Activated naive CD4-positive, alpha-beta T cell treated with anti-CD3 and anti-CD28 coated beads, Interleukin-2, amount 10 ng/mL, durations not matched to agents 7 days and 5 days (primary cell): ENCODE results near the gene TMEM145.

ENCODE experiments used
- CTCF ChIA-PET: fragments of 350-600 bp; sonication (Branson Sonifier 250); formaldehyde crosslinking; loops from one replicate; lab custom pipeline; 2021; ENCODE audit warnings: antibody characterized with exemption; lab: Charles Lee
- DNase-seq: peaks from one replicate; pipeline ENCODE4 v3.0.0-alpha.2; 2020
- H3K27ac Mint-ChIP-seq: one replicate; pipeline ENCODE4 v1.8.0; 2021; ENCODE audit warnings: mild to moderate bottlenecking, moderate library complexity, mixed read lengths
- H3K27me3 Mint-ChIP-seq: one replicate; pipeline ENCODE4 v1.8.0; 2021; ENCODE audit warnings: mild to moderate bottlenecking, mixed read lengths
- H3K36me3 Mint-ChIP-seq: one replicate; pipeline ENCODE4 v1.8.0; 2021; ENCODE audit warnings: mixed read lengths
- H3K4me1 Mint-ChIP-seq: one replicate; pipeline ENCODE4 v1.8.0; 2021; ENCODE audit warnings: mixed read lengths
- H3K4me3 Mint-ChIP-seq: one replicate; pipeline ENCODE4 v1.8.0; 2021; ENCODE audit warnings: mild to moderate bottlenecking, moderate library complexity, mixed read lengths
- H3K9me3 Mint-ChIP-seq: one replicate; pipeline ENCODE4 v1.8.0; 2021; ENCODE audit warnings: mixed read lengths

Gene TMEM145

GRCh38 chr19:42289556-42290041 is 23.5 kb upstream of the TMEM145 start:
- Mint-ChIP-seq H3K4me3 (no peak overlapping the region), H3K27me3 (no peaks in the 10 kb centered on the region), H3K36me3 (peaks cover 44% of the 10 kb centered on the region), H3K9me3 (no peaks in the 10 kb centered on the region), H3K4me1 (peaks cover 33% of the 10 kb centered on the region), H3K27ac (no peak overlapping the region)
- CTCF ChIA-PET = interaction anchor here (1.8 kb wide), 1 partner anchor 9 kb away, joined by 7 read pairs; no protein-coding TSS in a partner anchor
- DNase-seq = no peak

GRCh38 chr19:42290136-42290522 is 23.0 kb upstream of the TMEM145 start:
- no peak for DNase-seq
- H3K4me1 Mint-ChIP-seq = peaks cover 27% of the 10 kb centered on the region
- no peak overlapping the region for H3K27ac Mint-ChIP-seq
- CTCF ChIA-PET = interaction anchor here (1.8 kb wide), 1 partner anchor 8 kb away, joined by 7 read pairs; no protein-coding TSS in a partner anchor
- no peaks in the 10 kb centered on the region for H3K9me3 Mint-ChIP-seq
- no peaks in the 10 kb centered on the region for H3K27me3 Mint-ChIP-seq
- H3K36me3 Mint-ChIP-seq = peaks cover 45% of the 10 kb centered on the region
- H3K4me3 Mint-ChIP-seq = no peak overlapping the region

- Mint-ChIP-seq H3K4me3 (no peak overlapping the region), H3K36me3 (peaks cover 45% of the 10 kb centered on the region), H3K27ac (no peak overlapping the region), H3K4me1 (peaks cover 22% of the 10 kb centered on the region), H3K27me3 (no peaks in the 10 kb centered on the region), H3K9me3 (no peaks in the 10 kb centered on the region)
- peak; percentile 69 for DNase-seq
- CTCF ChIA-PET = no interaction called here
These were observed 22.3 kb upstream of the TMEM145 start for GRCh38 chr19:42290523-42291434.

GRCh38 chr19:42291435-42291810 is 21.7 kb upstream of the TMEM145 start:
- Mint-ChIP-seq H3K4me1 (peaks cover 17% of the 10 kb centered on the region), H3K27ac (no peak overlapping the region), H3K4me3 (no peak overlapping the region), H3K9me3 (no peaks in the 10 kb centered on the region), H3K27me3 (no peaks in the 10 kb centered on the region), H3K36me3 (peaks cover 42% of the 10 kb centered on the region)
- DNase-seq = no peak
- CTCF ChIA-PET = no interaction called here

GRCh38 chr19:42292042-42292960 is 20.8 kb upstream of the TMEM145 start:
- Mint-ChIP-seq H3K4me1 (peaks cover 15% of the 10 kb centered on the region), H3K36me3 (peaks cover 40% of the 10 kb centered on the region), H3K9me3 (no peaks in the 10 kb centered on the region), H3K4me3 (no peak overlapping the region), H3K27ac (no peak overlapping the region), H3K27me3 (no peaks in the 10 kb centered on the region)
- no peak for DNase-seq
- CTCF ChIA-PET = interaction anchor here (1.9 kb wide), 1 partner anchor 160 kb away, joined by 4 read pairs; the partner anchor contains the start of gene POU2F2

GRCh38 chr19:42292963-42293362 is 20.1 kb upstream of the TMEM145 start:
- Mint-ChIP-seq H3K36me3 (peaks cover 37% of the 10 kb centered on the region), H3K27ac (no peak overlapping the region), H3K9me3 (no peaks in the 10 kb centered on the region), H3K4me1 (peaks cover 14% of the 10 kb centered on the region), H3K4me3 (no peak overlapping the region), H3K27me3 (no peaks in the 10 kb centered on the region)
- no peak for DNase-seq
- CTCF ChIA-PET = interaction anchor here (0.9 to 1.9 kb wide), 2 partner anchors 159 to 160 kb away, joined by 3 to 4 read pairs; partner anchors contain the start of gene POU2F2

GRCh38 chr19:42293540-42293939 is 19.6 kb upstream of the TMEM145 start:
- DNase-seq = no peak
- CTCF ChIA-PET = interaction anchor here (0.9 to 1.9 kb wide), 2 partner anchors 159 to 161 kb away, joined by 3 to 4 read pairs; partner anchors contain the start of gene POU2F2
- Mint-ChIP-seq H3K4me1 (peaks cover 14% of the 10 kb centered on the region), H3K36me3 (peaks cover 34% of the 10 kb centered on the region), H3K4me3 (no peak overlapping the region), H3K27me3 (no peaks in the 10 kb centered on the region), H3K27ac (peak overlapping the region; percentile 45), H3K9me3 (no peaks in the 10 kb centered on the region)

- Mint-ChIP-seq H3K27ac (no peak overlapping the region), H3K27me3 (no peaks in the 10 kb centered on the region), H3K9me3 (no peaks in the 10 kb centered on the region), H3K4me1 (peaks cover 14% of the 10 kb centered on the region), H3K4me3 (no peak overlapping the region), H3K36me3 (peaks cover 34% of the 10 kb centered on the region)
- CTCF ChIA-PET = interaction anchor here (0.9 to 2.2 kb wide), 4 partner anchors 14 to 161 kb away, joined by 3 to 12 read pairs (median 4); partner anchors contain the start of gene POU2F2
- DNase-seq = no peak
These were observed 19.2 kb upstream of the TMEM145 start for GRCh38 chr19:42293948-42294347.

- CTCF ChIA-PET = interaction anchor here (0.8 to 2.2 kb wide), 7 partner anchors 10 to 162 kb away, joined by 3 to 12 read pairs (median 5); partner anchors contain the start of gene POU2F2
- Mint-ChIP-seq H3K36me3 (peaks cover 32% of the 10 kb centered on the region), H3K9me3 (no peaks in the 10 kb centered on the region), H3K4me1 (peaks cover 14% of the 10 kb centered on the region), H3K27me3 (no peaks in the 10 kb centered on the region), H3K4me3 (no peak overlapping the region), H3K27ac (no peak overlapping the region)
- DNase-seq = no peak
These were observed 18.5 kb upstream of the TMEM145 start for GRCh38 chr19:42294471-42295137.

GRCh38 chr19:42295342-42295741 is 17.8 kb upstream of the TMEM145 start:
- Mint-ChIP-seq H3K9me3 (no peaks in the 10 kb centered on the region), H3K4me1 (peaks cover 14% of the 10 kb centered on the region), H3K4me3 (no peak overlapping the region), H3K36me3 (peaks cover 33% of the 10 kb centered on the region), H3K27me3 (no peaks in the 10 kb centered on the region), H3K27ac (no peak overlapping the region)
- CTCF ChIA-PET = interaction anchor here (0.8 to 2.2 kb wide), 7 partner anchors 10 to 183 kb away, joined by 3 to 12 read pairs (median 5); partner anchors contain the start of gene POU2F2
- no peak for DNase-seq

- H3K4me1 Mint-ChIP-seq = peaks cover 14% of the 10 kb centered on the region
- H3K27me3 Mint-ChIP-seq = no peaks in the 10 kb centered on the region
- H3K36me3 Mint-ChIP-seq = peaks cover 33% of the 10 kb centered on the region
- no peaks in the 10 kb centered on the region for H3K9me3 Mint-ChIP-seq
- peak; percentile 92 for DNase-seq
- no peak overlapping the region for H3K4me3 Mint-ChIP-seq
- CTCF ChIA-PET = interaction anchor here (0.7 to 2.2 kb wide), 17 partner anchors 9 to 188 kb away, joined by 3 to 12 read pairs (median 4); partner anchors contain the start of gene POU2F2
- peak overlapping the region; percentile 34 for H3K27ac Mint-ChIP-seq
These were observed 17.1 kb upstream of the TMEM145 start for GRCh38 chr19:42295831-42296525.

GRCh38 chr19:42297039-42297438 is 16.1 kb upstream of the TMEM145 start:
- H3K27me3 Mint-ChIP-seq = no peaks in the 10 kb centered on the region
- CTCF ChIA-PET = interaction anchor here (1.0 to 2.1 kb wide), 9 partner anchors 12 to 189 kb away, joined by 3 to 8 read pairs (median 4); partner anchors contain the start of gene POU2F2
- peak overlapping the region; percentile 38 for H3K27ac Mint-ChIP-seq
- H3K4me1 Mint-ChIP-seq = peaks cover 13% of the 10 kb centered on the region
- H3K4me3 Mint-ChIP-seq = no peak overlapping the region
- DNase-seq = no peak
- no peaks in the 10 kb centered on the region for H3K9me3 Mint-ChIP-seq
- peaks cover 24% of the 10 kb centered on the region for H3K36me3 Mint-ChIP-seq
